ENCODE measurements around the gene GALNTL6. TPM values are rescaled to one million over a fixed set of nuclear protein-coding genes. Genes with fewer than 3 reads are reported as not detected.

Gene GALNTL6
- total and polyA plus RNA-seq, 2 donors (not counting 1 experiment from before 2014, with no cell fraction given), result 0.99 to 1.1 TPM

DNA sequence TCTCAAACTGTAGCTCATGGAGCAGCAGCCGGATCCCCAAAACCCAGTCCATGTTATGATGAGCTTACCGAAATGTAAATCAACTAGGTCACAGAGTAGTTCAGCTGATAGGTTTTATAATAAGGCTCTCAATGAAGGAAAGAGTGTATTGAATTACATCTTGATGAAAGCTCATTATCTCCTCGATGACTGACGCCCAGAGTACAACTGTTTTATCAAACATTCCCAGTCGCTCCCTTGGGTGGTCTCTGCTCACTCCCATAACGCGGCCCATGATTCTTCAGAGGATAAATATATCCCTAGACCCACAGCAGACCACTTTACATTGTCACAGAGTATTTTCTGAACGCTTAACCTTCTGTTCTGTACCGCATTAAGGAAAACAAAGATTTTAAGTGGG, 903.1 kb downstream of the GALNTL6 start:
- TF ChIP-seq, protein P1, sequence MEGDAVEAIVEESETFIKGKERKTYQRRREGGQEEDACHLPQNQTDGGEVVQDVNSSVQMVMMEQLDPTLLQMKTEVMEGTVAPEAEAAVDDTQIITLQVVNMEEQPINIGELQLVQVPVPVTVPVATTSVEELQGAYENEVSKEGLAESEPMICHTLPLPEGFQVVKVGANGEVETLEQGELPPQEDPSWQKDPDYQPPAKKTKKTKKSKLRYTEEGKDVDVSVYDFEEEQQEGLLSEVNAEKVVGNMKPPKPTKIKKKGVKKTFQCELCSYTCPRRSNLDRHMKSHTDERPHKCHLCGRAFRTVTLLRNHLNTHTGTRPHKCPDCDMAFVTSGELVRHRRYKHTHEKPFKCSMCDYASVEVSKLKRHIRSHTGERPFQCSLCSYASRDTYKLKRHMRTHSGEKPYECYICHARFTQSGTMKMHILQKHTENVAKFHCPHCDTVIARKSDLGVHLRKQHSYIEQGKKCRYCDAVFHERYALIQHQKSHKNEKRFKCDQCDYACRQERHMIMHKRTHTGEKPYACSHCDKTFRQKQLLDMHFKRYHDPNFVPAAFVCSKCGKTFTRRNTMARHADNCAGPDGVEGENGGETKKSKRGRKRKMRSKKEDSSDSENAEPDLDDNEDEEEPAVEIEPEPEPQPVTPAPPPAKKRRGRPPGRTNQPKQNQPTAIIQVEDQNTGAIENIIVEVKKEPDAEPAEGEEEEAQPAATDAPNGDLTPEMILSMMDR (IDR thresholded peaks at IDR 0.05), result no peak
- TF ChIP-seq EZH2 (IDR thresholded peaks at IDR 0.05; ENCODE audit: borderline replicate concordance, insufficient read depth, low read depth, low read length, poor library complexity, severe bottlenecking), result no peak
- Histone ChIP-seq H3K79me2 (ENCODE audit: control insufficient read depth, insufficient read depth, low read length) (no peaks in the 10 kb centered on the region), H3K4me3 (ENCODE audit: control extremely low read depth in 1 of 5, extremely low read depth in 1 of 5, insufficient read depth in 1 of 5, low read depth in 2 of 5, low read length in 4 of 5) (no peak overlapping the region), H3K4me2 (replicated peaks; ENCODE audit: low read depth, low read length, poor library complexity, severe bottlenecking) (no peak overlapping the region), H3K9me3 (ENCODE audit: control extremely low read depth in 1 of 3, control insufficient read depth in 2 of 3, insufficient read depth in 1 of 3, low read length in 2 of 3) (no peaks in the 10 kb centered on the region), H3K27me3 (replicated peaks in 1 of 4; ENCODE audit: control extremely low read depth in 1 of 4, control insufficient read depth in 3 of 4, insufficient read depth in 4 of 4, low read length in 3 of 4) (no peaks in the 10 kb centered on the region), H3K36me3 (replicated peaks in 1 of 2; ENCODE audit: control extremely low read depth in 1 of 2, control insufficient read depth in 1 of 2, extremely low read depth in 1 of 2, insufficient read depth in 2 of 2, low read length in 1 of 2) (no peaks in the 10 kb centered on the region), H3K4me1 (ENCODE audit: control insufficient read depth in 2 of 2, insufficient read depth in 2 of 2, low read length in 2 of 2) (no peaks in the 10 kb centered on the region), H3K27ac (ENCODE audit: low read length in 2 of 2) (no peak overlapping the region), H4K20me1 (ENCODE audit: control insufficient read depth, insufficient read depth, low read length, poor library complexity, severe bottlenecking) (no peaks in the 10 kb centered on the region), H3K9ac (ENCODE audit: low read length) (no peak overlapping the region), H2AFZ (ENCODE audit: insufficient read depth, low read depth, low read length, poor library complexity, severe bottlenecking) (no peak overlapping the region)
- H3K4me3 Mint-ChIP-seq, result no peak overlapping the region
- no peak for DNase-seq
- POLR2A ChIA-PET, result no interaction called here
- 94% methylated on average over 2 of the region's 9 CpGs for WGBS (ENCODE audit: insufficient coverage)
- peaks cover 3% of the 10 kb centered on the region for H3K9me3 Mint-ChIP-seq (ENCODE audit: insufficient read depth)
- H3K27ac Mint-ChIP-seq, result no peak overlapping the region
- CTCF ChIA-PET, result no interaction called here
- no peaks in the 10 kb centered on the region for H3K4me1 Mint-ChIP-seq
- H3K27me3 Mint-ChIP-seq, result no peaks in the 10 kb centered on the region
- ATAC-seq (ENCODE audit: low read depth), result no peak
- intact Hi-C loops (cut with micrococcal nuclease), result no loop called here

GRCh38 chr4:172721659-172722058, 908.5 kb downstream of the GALNTL6 start:
- ChIA-PET POLR2A (no interaction called here), CTCF (no interaction called here)
- intact Hi-C loops (cut with micrococcal nuclease), result no loop called here
- peaks cover 0 to 4% (median 0%) of the 10 kb centered on the region in 3 donors for H3K9me3 ChIP-seq (ENCODE audit: control extremely low read depth in 1 of 3, control insufficient read depth in 2 of 3, insufficient read depth in 1 of 3, low read length in 2 of 3)
- no CpG with 5 or more reads among the region's 4 CpGs for WGBS (ENCODE audit: insufficient coverage)
- no peak overlapping the region for H3K4me3 ChIP-seq (ENCODE audit: control extremely low read depth in 1 of 5, extremely low read depth in 1 of 5, insufficient read depth in 1 of 5, low read depth in 2 of 5, low read length in 4 of 5)
- no peak overlapping the region for H3K4me2 ChIP-seq (replicated peaks; ENCODE audit: low read depth, low read length, poor library complexity, severe bottlenecking)
- no peaks in the 10 kb centered on the region for H3K4me1 Mint-ChIP-seq
- no peaks in the 10 kb centered on the region for H3K4me1 ChIP-seq (ENCODE audit: control insufficient read depth in 2 of 2, insufficient read depth in 2 of 2, low read length in 2 of 2)
- H3K27ac Mint-ChIP-seq, result no peak overlapping the region
- H3K4me3 Mint-ChIP-seq, result no peak overlapping the region
- H3K9ac ChIP-seq (ENCODE audit: low read length), result no peak overlapping the region
- TF ChIP-seq EZH2 (IDR thresholded peaks at IDR 0.05; ENCODE audit: borderline replicate concordance, insufficient read depth, low read depth, low read length, poor library complexity, severe bottlenecking), result no peak
- TF ChIP-seq, protein P1 (IDR thresholded peaks at IDR 0.05), result no peak
- no peak overlapping the region for H2AFZ ChIP-seq (ENCODE audit: insufficient read depth, low read depth, low read length, poor library complexity, severe bottlenecking)
- H4K20me1 ChIP-seq (ENCODE audit: control insufficient read depth, insufficient read depth, low read length, poor library complexity, severe bottlenecking), result no peaks in the 10 kb centered on the region
- no peak for ATAC-seq (ENCODE audit: low read depth)
- no peaks in the 10 kb centered on the region for H3K79me2 ChIP-seq (ENCODE audit: control insufficient read depth, insufficient read depth, low read length)
- H3K27ac ChIP-seq (ENCODE audit: low read length in 2 of 2), result no peak overlapping the region
- H3K36me3 ChIP-seq (replicated peaks in 1 of 2; ENCODE audit: control extremely low read depth in 1 of 2, control insufficient read depth in 1 of 2, extremely low read depth in 1 of 2, insufficient read depth in 2 of 2, low read length in 1 of 2), result no peaks in the 10 kb centered on the region
- H3K27me3 ChIP-seq (replicated peaks in 1 of 4; ENCODE audit: control extremely low read depth in 1 of 4, control insufficient read depth in 3 of 4, insufficient read depth in 4 of 4, low read length in 3 of 4), result no peaks in the 10 kb centered on the region
- peaks cover 3% of the 10 kb centered on the region for H3K9me3 Mint-ChIP-seq (ENCODE audit: insufficient read depth)
- DNase-seq, result no peak
- H3K27me3 Mint-ChIP-seq, result no peaks in the 10 kb centered on the region
